Transverse colon (tissue), 4 donors: ENCODE results near the gene ACTL6B. TPM values are rescaled to one million over a fixed set of nuclear protein-coding genes. Genes with fewer than 3 reads are reported as not detected.
A peak's percentile ranks its signal among the peaks of the same experiment; 100 is the strongest.

ENCODE experiments used
- DNase-seq: peaks from one replicate; pipeline ENCODE4 v3.0.0-alpha.2; 2019
- H3K27ac ChIP-seq, 4 donors: fragments of 200-600 bp; sonication (generic); 2 replicates each; pipeline ENCODE4 v1.5.1; 2016 to 2018; ENCODE audit warnings: inconsistent platforms in 4 of 4
- H3K27me3 ChIP-seq: fragments of 200-600 bp; sonication (generic); 2 replicates; pipeline ENCODE4 v1.5.1; 2017; ENCODE audit warnings: inconsistent platforms
- H3K36me3 ChIP-seq, 4 donors: fragments of 200-600 bp; sonication (generic); 2 replicates each; pipeline ENCODE4 v1.5.1; 2017 to 2019; ENCODE audit warnings: inconsistent platforms in 4 of 4
- H3K4me1 ChIP-seq, 4 donors: fragments of 200-600 bp; sonication (generic); 2 replicates each; pipeline ENCODE4 v1.5.1; 2017 to 2020; ENCODE audit warnings: inconsistent platforms in 4 of 4
- H3K4me3 ChIP-seq, 4 donors: fragments of 200-600 bp; sonication (generic); 1 replicate in 1 of 4; 2 replicates in 3 of 4; pipeline versions ENCODE4 v1.5.1 to v1.6.1; 2017 to 2019; ENCODE audit warnings: inconsistent platforms in 4 of 4
- H3K9me3 ChIP-seq, 2 donors: fragments of 200-600 bp; sonication (generic); 2 replicates each; pipeline ENCODE4 v1.5.1; 2017 to 2019; ENCODE audit warnings: inconsistent platforms in 2 of 2
- CTCF ChIP-seq, 5 experiments: fragments of 200-600 bp in 3 of 5; fragments of 450-650 bp in 2 of 5; sonication (generic) in 3 of 5; IDR thresholded peaks; 1 replicate in 2 of 5; 2 replicates in 3 of 5; pipeline ENCODE4 v1.5.1; 2016 to 2017; ENCODE audit warnings: antibody characterized with exemption in 5 of 5, inconsistent platforms in 3 of 5, mild to moderate bottlenecking in 2 of 5, moderate library complexity in 1 of 5
- EP300 ChIP-seq: sonication (generic); formaldehyde crosslinking; IDR thresholded peaks from one replicate; pipeline ENCODE4 v1.6.1; 2017; ENCODE audit warnings: antibody characterized with exemption, low read depth
- POLR2A ChIP-seq: fragments of 450-650 bp; IDR thresholded peaks from one replicate; pipeline ENCODE4 v1.6.1; 2016; ENCODE audit warnings: antibody characterized with exemption, mild to moderate bottlenecking, moderate library complexity
- POLR2AphosphoS5 ChIP-seq, 3 donors: sonication (generic); formaldehyde crosslinking; IDR thresholded peaks; one replicate each; pipeline ENCODE4 v1.6.1; 2016; ENCODE audit warnings: antibody characterized with exemption in 3 of 3
- WGBS, 2 donors: methylation state at CpG; one replicate each; pipeline ENCODE4 v1.1.5; 2018; ENCODE audit warnings: low coverage in 1 of 2; 5-methylcytosine and 5-hydroxymethylcytosine counted together
- in situ Hi-C, 4 donors: fragments of 200-750 bp; cut with MboI; loops; one replicate each; pipeline versions ENCODE4 v1.15.0 to v1.15.1; 2017; ENCODE audit warnings: low sequenced_read_pairs in 3 of 4, low pct_ligation_motif_present in 1 of 4, low pct_unique_long_range_greater_than_20kb in 1 of 4
- intact Hi-C: fragments of 100-400 bp; cut with DNase I; formaldehyde crosslinking; loops from one replicate; pipeline ENCODE4 v1.15.1; 2023; ENCODE audit warnings: low total_unique reads
- total RNA-seq, 4 donors: library from RNA; depleted of rRNA; stranded (reverse); fragments of >200 nt; gene quantifications; one replicate each; pipeline ENCODE4 v1.1.0, GENCODE V29; 2016

ACTL6B gene
- total RNA-seq, 4 donors from 2014 or later, result not detected

GRCh38 chr7:100639995-100640516 is 16.2 kb downstream of the ACTL6B start:
- no peak for DNase-seq
- intact Hi-C loops, result no loop called here
- WGBS, 2 donors, result 86% methylated on average over 17 of the region's 17 CpGs; no CpG with 5 or more reads in 1 of the 2 donors

GRCh38 chr7:100632951-100633717 is 23.1 kb downstream of the ACTL6B start:
- WGBS, 2 donors, result 0 to 4% methylated on average over 1 to 36 of the region's 72 CpGs
- H3K9me3 ChIP-seq, result no peaks in the 10 kb centered on the region
- no peaks in the 10 kb centered on the region for H3K36me3 ChIP-seq
- H3K27me3 ChIP-seq, result peaks cover 7% of the 10 kb centered on the region
- intact Hi-C loops (no loop called here), in situ Hi-C loops (no loop called here)
- peak overlapping the region; percentile 22 to 59 (median 48) for H3K4me3 ChIP-seq
- H3K4me1 ChIP-seq, result peaks cover 0 to 10% (median 8%) of the 10 kb centered on the region in 4 donors
- H3K27ac ChIP-seq, result peak overlapping the region in 2 of 4 donors; percentile 13 to 33
- no peak for TF ChIP-seq EP300
- TF ChIP-seq CTCF (IDR thresholded peaks at IDR 0.05), result peak in 4 of 5 experiments; percentile 31 to 44 (median 38)
- peak; percentile 72 for DNase-seq

More at GRCh38 chr7:100639995-100640516, 16.2 kb downstream of the ACTL6B start:
- Histone ChIP-seq H3K36me3 (no peaks in the 10 kb centered on the region), H3K9me3 (no peaks in the 10 kb centered on the region), H3K4me1 (no peaks in the 10 kb centered on the region), H3K27me3 (peaks cover 21% of the 10 kb centered on the region), H3K27ac (no peak overlapping the region), H3K4me3 (no peak overlapping the region)
- in situ Hi-C loops, result no loop called here
- TF ChIP-seq POLR2A, result no peak
- TF ChIP-seq POLR2AphosphoS5 (IDR thresholded peaks at IDR 0.05), result no peak

GRCh38 chr7:100630066-100630465 is 26.2 kb downstream of the ACTL6B start:
- no peak for DNase-seq
- no peaks in the 10 kb centered on the region for H3K36me3 ChIP-seq
- peaks cover 7% of the 10 kb centered on the region for H3K27me3 ChIP-seq
- no peak overlapping the region for H3K27ac ChIP-seq
- 87 to 94% methylated on average over 3 to 4 of the region's 4 CpGs for WGBS, 2 donors
- TF ChIP-seq POLR2A (no peak), EP300 (no peak), POLR2AphosphoS5 (IDR thresholded peaks at IDR 0.05) (no peak), CTCF (IDR thresholded peaks at IDR 0.05) (no peak)
- no peaks in the 10 kb centered on the region for H3K9me3 ChIP-seq
- no peak overlapping the region for H3K4me3 ChIP-seq
- intact Hi-C loops, result no loop called here
- in situ Hi-C loops, result no loop called here
- H3K4me1 ChIP-seq, result peaks cover 3 to 21% (median 16%) of the 10 kb centered on the region in 4 donors

- no peak overlapping the region for H3K4me3 ChIP-seq
- intact Hi-C loops, result no loop called here
- H3K27ac ChIP-seq, result no peak overlapping the region
- H3K4me1 ChIP-seq, result peaks cover 3 to 21% (median 16%) of the 10 kb centered on the region in 4 donors
- no peaks in the 10 kb centered on the region for H3K9me3 ChIP-seq
- 88% methylated on average over 11 of the region's 11 CpGs; no CpG with 5 or more reads in 1 of the 2 donors for WGBS, 2 donors
- in situ Hi-C loops, result no loop called here
- TF ChIP-seq POLR2AphosphoS5 (IDR thresholded peaks at IDR 0.05), result no peak
- no peak for TF ChIP-seq EP300
- TF ChIP-seq CTCF (IDR thresholded peaks at IDR 0.05), result peak in 2 of 5 experiments; percentile 9 to 17
- TF ChIP-seq POLR2A, result no peak
- DNase-seq, result peak; percentile 33
- no peaks in the 10 kb centered on the region for H3K36me3 ChIP-seq
- peaks cover 7% of the 10 kb centered on the region for H3K27me3 ChIP-seq
These were observed 27.0 kb downstream of the ACTL6B start for GRCh38 chr7:100629117-100629716.
